Activated CD4-positive, alpha-beta T cell treated with anti-CD3 and anti-CD28 coated beads for 36 hours (primary cell): ENCODE results near the gene EGLN3. TPM values are rescaled to one million over a fixed set of nuclear protein-coding genes. Genes with fewer than 3 reads are reported as not detected.
A peak's percentile ranks its signal among the peaks of the same experiment; 100 is the strongest.

Source experiments
- ATAC-seq: fragments of 200-7000 bp; cut with Tn5 transposase; one replicate; pipeline ENCODE4 v1.10.0; 2021; ENCODE audit warnings: mild to moderate bottlenecking, moderate library complexity
- CTCF ChIA-PET: fragments of 350-600 bp; sonication (Branson Sonifier 250); formaldehyde crosslinking; loops from one replicate; lab custom pipeline; 2021; ENCODE audit warnings: antibody characterized with exemption; lab: Charles Lee
- POLR2A ChIA-PET: fragments of 350-600 bp; sonication (Branson Sonifier 250); formaldehyde crosslinking; loops from one replicate; lab custom pipeline; 2021; ENCODE audit warnings: antibody characterized with exemption, inconsistent platforms; lab: Charles Lee
- DNase-seq: peaks from one replicate; pipeline ENCODE4 v3.0.0-alpha.2; 2020
- H3K27ac Mint-ChIP-seq: one replicate; pipeline ENCODE4 v1.8.0; 2021; ENCODE audit warnings: mixed read lengths
- H3K27me3 Mint-ChIP-seq: one replicate; pipeline ENCODE4 v1.8.0; 2021; ENCODE audit warnings: mixed read lengths
- H3K36me3 Mint-ChIP-seq: one replicate; pipeline ENCODE4 v1.8.0; 2021; ENCODE audit warnings: low read depth, mixed read lengths
- H3K4me1 Mint-ChIP-seq: one replicate; pipeline ENCODE4 v1.8.0; 2021; ENCODE audit warnings: mixed read lengths
- H3K4me3 Mint-ChIP-seq: one replicate; pipeline ENCODE4 v1.8.0; 2021; ENCODE audit warnings: mild to moderate bottlenecking, moderate library complexity, mixed read lengths
- H3K9me3 Mint-ChIP-seq: one replicate; pipeline ENCODE4 v1.8.0; 2021; ENCODE audit warnings: low read depth, mixed read lengths
- intact Hi-C, 2 experiments: fragments of 100-400 bp; cut with DNase I in 1 of 2; cut with micrococcal nuclease in 1 of 2; formaldehyde crosslinking; loops; one replicate each; pipeline versions ENCODE4 v1.14.2 to v1.15.1; 2022 to 2024; cut with DNase I, micrococcal nuclease
- total RNA-seq, 2 experiments: library from RNA; stranded (reverse); gene quantifications; one replicate each; pipeline ENCODE4 v1.2.3, GENCODE V29; 2021

Gene EGLN3
- total RNA-seq, 2 experiments from 2014 or later, result 3.8 to 3.9 TPM

GRCh38 chr14:33891700-33892099, 59.2 kb downstream of the EGLN3 start:
- Mint-ChIP-seq H3K27ac (no peak overlapping the region), H3K4me1 (no peaks in the 10 kb centered on the region), H3K4me3 (no peak overlapping the region), H3K36me3 (no peaks in the 10 kb centered on the region), H3K9me3 (peaks cover 21% of the 10 kb centered on the region), H3K27me3 (no peaks in the 10 kb centered on the region)
- ChIA-PET POLR2A (no interaction called here), CTCF (interaction anchor here (0.9 kb wide), 1 partner anchor 337 kb away, joined by 4 read pairs; no protein-coding TSS in a partner anchor)
- no peak for ATAC-seq
- DNase-seq, result no peak
- intact Hi-C loops, result no loop called here

- H3K27me3 Mint-ChIP-seq, result no peaks in the 10 kb centered on the region
- intact Hi-C loops, result no loop called here
- no peaks in the 10 kb centered on the region for H3K4me1 Mint-ChIP-seq
- ATAC-seq, result no peak
- no peaks in the 10 kb centered on the region for H3K36me3 Mint-ChIP-seq
- ChIA-PET CTCF (no interaction called here), POLR2A (no interaction called here)
- no peak overlapping the region for H3K4me3 Mint-ChIP-seq
- peaks cover 11% of the 10 kb centered on the region for H3K9me3 Mint-ChIP-seq
- no peak overlapping the region for H3K27ac Mint-ChIP-seq
- DNase-seq, result no peak
These were observed 66.0 kb downstream of the EGLN3 start for GRCh38 chr14:33884916-33885315.

- intact Hi-C loops, result no loop called here
- no peak overlapping the region for H3K4me3 Mint-ChIP-seq
- no peaks in the 10 kb centered on the region for H3K4me1 Mint-ChIP-seq
- peaks cover 5% of the 10 kb centered on the region for H3K36me3 Mint-ChIP-seq
- H3K27me3 Mint-ChIP-seq, result no peaks in the 10 kb centered on the region
- H3K9me3 Mint-ChIP-seq, result peaks cover 21% of the 10 kb centered on the region
- no peak for ATAC-seq
- H3K27ac Mint-ChIP-seq, result no peak overlapping the region
- ChIA-PET POLR2A (no interaction called here), CTCF (interaction anchor here (0.6 kb wide), 1 partner anchor 37 kb away, joined by 3 read pairs; no protein-coding TSS in a partner anchor)
- no peak for DNase-seq
These were observed 70.5 kb downstream of the EGLN3 start for GRCh38 chr14:33880330-33880729.

- Mint-ChIP-seq H3K27me3 (no peaks in the 10 kb centered on the region), H3K36me3 (peaks cover 5% of the 10 kb centered on the region), H3K4me1 (no peaks in the 10 kb centered on the region), H3K4me3 (no peak overlapping the region), H3K27ac (no peak overlapping the region), H3K9me3 (peaks cover 23% of the 10 kb centered on the region)
- intact Hi-C loops, result no loop called here
- ATAC-seq, result peak; percentile 36
- CTCF ChIA-PET, result interaction anchor here (0.6 kb wide), 1 partner anchor 36 kb away, joined by 3 read pairs; no protein-coding TSS in a partner anchor
- POLR2A ChIA-PET, result no interaction called here
- no peak for DNase-seq
These were observed 71.1 kb downstream of the EGLN3 start for GRCh38 chr14:33879684-33880286.

- no peak for ATAC-seq
- H3K4me1 Mint-ChIP-seq, result no peaks in the 10 kb centered on the region
- CTCF ChIA-PET, result interaction anchor here (0.7 to 1.3 kb wide), 2 partner anchors 26 to 53 kb away, joined by 3 read pairs; no protein-coding TSS in a partner anchor
- H3K27me3 Mint-ChIP-seq, result no peaks in the 10 kb centered on the region
- H3K36me3 Mint-ChIP-seq, result peaks cover 8% of the 10 kb centered on the region
- H3K4me3 Mint-ChIP-seq, result no peak overlapping the region
- intact Hi-C loops, result no loop called here
- POLR2A ChIA-PET, result interaction anchor here (0.7 kb wide), 1 partner anchor 146 kb away, joined by 3 read pairs; no protein-coding TSS in a partner anchor
- no peak overlapping the region for H3K27ac Mint-ChIP-seq
- peaks cover 32% of the 10 kb centered on the region for H3K9me3 Mint-ChIP-seq
- DNase-seq, result no peak
These were observed 74.6 kb downstream of the EGLN3 start for GRCh38 chr14:33876274-33876673.
